HepG2 (cell line): Measurements from ENCODE around the gene WWP2. TPM values are rescaled to one million over a fixed set of nuclear protein-coding genes. Genes with fewer than 3 reads are reported as not detected.

Source experiments
- HHEX ChIP-seq: IDR thresholded peaks from 2 replicates; pipeline ENCODE4 v1.6.1; 2016; ENCODE audit warnings: control low read depth
- KLF15 ChIP-seq: sonication (generic); formaldehyde crosslinking; IDR thresholded peaks from 2 replicates; pipeline ENCODE4 v1.8.1; 2023; ENCODE audit warnings: borderline replicate concordance, mild to moderate bottlenecking, inconsistent platforms, missing genetic modification reagents, mixed read lengths
- MTF2 ChIP-seq: sonication (generic); formaldehyde crosslinking; IDR thresholded peaks from 2 replicates; pipeline ENCODE4 v1.5.0; 2020; ENCODE audit warnings: missing genetic modification reagents, borderline replicate concordance
- RELA ChIP-seq: sonication (generic); formaldehyde crosslinking; IDR thresholded peaks from 2 replicates; pipeline ENCODE4 v1.4.0; 2020; ENCODE audit warnings: missing genetic modification reagents
- TCF7L2 ChIP-seq: IDR thresholded peaks from 2 replicates; pipeline ENCODE4 v1.6.1; 2011; ENCODE audit warnings: mild to moderate bottlenecking, low read depth, low read length, moderate library complexity
- ZFY ChIP-seq: sonication (generic); formaldehyde crosslinking; IDR thresholded peaks from 2 replicates; pipeline ENCODE4 v1.4.0; 2020; ENCODE audit warnings: missing genetic modification reagents
- ZNF530 ChIP-seq: sonication (generic); formaldehyde crosslinking; IDR thresholded peaks from 2 replicates; pipeline ENCODE4 v1.5.0; 2020; ENCODE audit warnings: low read depth, mild to moderate bottlenecking, missing genetic modification reagents
- ZNF614 ChIP-seq: IDR thresholded peaks from 2 replicates; pipeline ENCODE4 v1.6.1; 2018; ENCODE audit warnings: missing biosample characterization, missing genetic modification reagents, inconsistent platforms, borderline replicate concordance
- ZSCAN30 ChIP-seq: sonication (generic); formaldehyde crosslinking; IDR thresholded peaks from 2 replicates; pipeline ENCODE4 v1.5.0; 2020; ENCODE audit warnings: mild to moderate bottlenecking, missing genetic modification reagents
- polyA plus RNA-seq, 8 experiments: library from polyadenylated mRNA; depleted of rRNA in 3 of 8; stranded (reverse) in 7 of 8; unstranded in 1 of 8; fragments of >200 nt; fragmentation: Illumina TruSeq in 4 of 8; extraction: Trizol in 4 of 8; gene quantifications; 2 replicates each; pipeline versions ENCODE4 v1.2.1 to v1.2.3, GENCODE V29; 2011 to 2016; ENCODE audit warnings: low read depth in 4 of 8, missing spikeins in 1 of 8, mixed read lengths in 1 of 8; ENCODE audit not compliant: insufficient read depth in 1 of 8
- total RNA-seq, 5 experiments: library from RNA; depleted of rRNA; stranded (reverse); fragments of >200 nt; fragmentation: Illumina TruSeq; extraction: Trizol; gene quantifications; 2 replicates each; pipeline ENCODE4 v1.2.3, GENCODE V29; 2016; ENCODE audit warnings: low read depth in 1 of 5
- TF ChIP-seq, protein P1 (sequence below): sonication (generic); formaldehyde crosslinking; IDR thresholded peaks from 2 replicates; pipeline ENCODE4 v1.4.0; 2020; ENCODE audit warnings: missing genetic modification reagents
- TF ChIP-seq, protein P2 (sequence below): sonication (generic); formaldehyde crosslinking; IDR thresholded peaks from 2 replicates; pipeline ENCODE4 v1.4.0; 2020; ENCODE audit warnings: mild to moderate bottlenecking, low read depth, missing genetic modification reagents
- TF ChIP-seq, protein P3 (sequence below): sonication (generic); formaldehyde crosslinking; IDR thresholded peaks from 2 replicates; pipeline ENCODE4 v1.5.0; 2020; ENCODE audit warnings: missing genetic modification reagents
- TF ChIP-seq, protein P4 (sequence below): sonication (generic); formaldehyde crosslinking; IDR thresholded peaks from 2 replicates; pipeline ENCODE4 v1.5.0; 2020; ENCODE audit warnings: missing genetic modification reagents
- TF ChIP-seq, protein P5 (sequence below): IDR thresholded peaks from 2 replicates; pipeline ENCODE4 v1.6.1; 2016; ENCODE audit warnings: missing compliant biosample characterization, missing genetic modification reagents, borderline replicate concordance
- TF ChIP-seq, protein P6 (sequence below), 2 experiments: fragments of 450-650 bp in 1 of 2; sonication (generic) in 1 of 2; formaldehyde crosslinking; IDR thresholded peaks; 2 replicates each; pipeline versions ENCODE4 v1.5.0 to v1.8.0; 2020 to 2022; ENCODE audit warnings: mild to moderate bottlenecking in 1 of 2, missing genetic modification reagents in 1 of 2

Gene WWP2
- total and polyA plus RNA-seq, 2 of the 13 experiments (the other 11 are each of a cell fraction or from before 2014, with no cell fraction given) = 11.4 to 28.2 TPM

DNA sequence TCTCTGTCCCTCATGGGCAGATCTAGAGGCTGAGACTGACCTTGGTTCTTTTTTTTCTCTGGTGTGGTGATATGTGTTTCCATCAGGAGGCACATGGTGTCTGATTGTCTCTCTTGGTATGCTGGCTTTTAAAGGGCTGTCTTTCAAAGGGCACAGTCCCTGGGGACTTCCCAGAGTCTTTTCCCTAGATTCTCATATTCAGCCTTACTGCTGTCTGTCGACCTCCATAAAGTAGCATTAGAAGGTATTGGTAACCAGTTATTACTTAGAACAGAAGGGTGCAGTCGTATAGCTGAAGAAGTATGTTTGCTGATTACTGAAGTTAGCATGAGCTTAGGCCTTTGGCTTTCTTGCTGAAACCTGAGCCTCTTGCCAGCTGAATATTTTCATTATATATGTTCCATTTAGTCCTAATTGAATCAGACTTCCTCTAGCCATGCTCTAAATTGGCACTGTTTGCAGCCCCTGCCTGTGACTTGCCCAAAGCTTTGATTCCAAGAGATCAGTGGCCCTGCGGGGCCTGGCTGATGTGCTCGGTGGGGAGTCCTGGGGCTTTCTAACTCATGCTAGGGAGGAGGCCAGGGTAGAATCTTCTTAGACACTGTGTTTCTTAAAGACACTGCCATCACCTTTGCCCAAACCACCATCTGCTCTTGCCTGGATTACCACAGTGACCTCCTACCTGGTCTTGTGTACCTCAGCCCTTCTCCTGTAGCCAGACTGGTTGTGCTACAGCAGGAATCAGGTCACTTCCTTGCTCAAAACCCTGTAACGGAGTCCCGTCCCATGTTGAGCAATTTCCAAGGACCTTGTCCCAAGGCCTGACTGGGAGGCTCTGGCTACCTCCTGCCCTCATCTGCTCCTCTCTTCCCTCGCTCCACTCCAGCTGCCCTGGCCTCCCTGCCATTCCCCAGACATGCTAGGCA lies 71.5 kb downstream of the WWP2 start (continued):
- TF ChIP-seq, protein P1, sequence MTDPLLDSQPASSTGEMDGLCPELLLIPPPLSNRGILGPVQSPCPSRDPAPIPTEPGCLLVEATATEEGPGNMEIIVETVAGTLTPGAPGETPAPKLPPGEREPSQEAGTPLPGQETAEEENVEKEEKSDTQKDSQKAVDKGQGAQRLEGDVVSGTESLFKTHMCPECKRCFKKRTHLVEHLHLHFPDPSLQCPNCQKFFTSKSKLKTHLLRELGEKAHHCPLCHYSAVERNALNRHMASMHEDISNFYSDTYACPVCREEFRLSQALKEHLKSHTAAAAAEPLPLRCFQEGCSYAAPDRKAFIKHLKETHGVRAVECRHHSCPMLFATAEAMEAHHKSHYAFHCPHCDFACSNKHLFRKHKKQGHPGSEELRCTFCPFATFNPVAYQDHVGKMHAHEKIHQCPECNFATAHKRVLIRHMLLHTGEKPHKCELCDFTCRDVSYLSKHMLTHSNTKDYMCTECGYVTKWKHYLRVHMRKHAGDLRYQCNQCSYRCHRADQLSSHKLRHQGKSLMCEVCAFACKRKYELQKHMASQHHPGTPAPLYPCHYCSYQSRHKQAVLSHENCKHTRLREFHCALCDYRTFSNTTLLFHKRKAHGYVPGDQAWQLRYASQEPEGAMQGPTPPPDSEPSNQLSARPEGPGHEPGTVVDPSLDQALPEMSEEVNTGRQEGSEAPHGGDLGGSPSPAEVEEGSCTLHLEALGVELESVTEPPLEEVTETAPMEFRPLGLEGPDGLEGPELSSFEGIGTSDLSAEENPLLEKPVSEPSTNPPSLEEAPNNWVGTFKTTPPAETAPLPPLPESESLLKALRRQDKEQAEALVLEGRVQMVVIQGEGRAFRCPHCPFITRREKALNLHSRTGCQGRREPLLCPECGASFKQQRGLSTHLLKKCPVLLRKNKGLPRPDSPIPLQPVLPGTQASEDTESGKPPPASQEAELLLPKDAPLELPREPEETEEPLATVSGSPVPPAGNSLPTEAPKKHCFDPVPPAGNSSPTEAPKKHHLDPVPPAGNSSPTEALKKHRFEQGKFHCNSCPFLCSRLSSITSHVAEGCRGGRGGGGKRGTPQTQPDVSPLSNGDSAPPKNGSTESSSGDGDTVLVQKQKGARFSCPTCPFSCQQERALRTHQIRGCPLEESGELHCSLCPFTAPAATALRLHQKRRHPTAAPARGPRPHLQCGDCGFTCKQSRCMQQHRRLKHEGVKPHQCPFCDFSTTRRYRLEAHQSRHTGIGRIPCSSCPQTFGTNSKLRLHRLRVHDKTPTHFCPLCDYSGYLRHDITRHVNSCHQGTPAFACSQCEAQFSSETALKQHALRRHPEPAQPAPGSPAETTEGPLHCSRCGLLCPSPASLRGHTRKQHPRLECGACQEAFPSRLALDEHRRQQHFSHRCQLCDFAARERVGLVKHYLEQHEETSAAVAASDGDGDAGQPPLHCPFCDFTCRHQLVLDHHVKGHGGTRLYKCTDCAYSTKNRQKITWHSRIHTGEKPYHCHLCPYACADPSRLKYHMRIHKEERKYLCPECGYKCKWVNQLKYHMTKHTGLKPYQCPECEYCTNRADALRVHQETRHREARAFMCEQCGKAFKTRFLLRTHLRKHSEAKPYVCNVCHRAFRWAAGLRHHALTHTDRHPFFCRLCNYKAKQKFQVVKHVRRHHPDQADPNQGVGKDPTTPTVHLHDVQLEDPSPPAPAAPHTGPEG = no peak
- no peak for TF ChIP-seq MTF2
- TF ChIP-seq KLF15 (CRISPR knock-in tag) = no peak
- TF ChIP-seq, protein P2, sequence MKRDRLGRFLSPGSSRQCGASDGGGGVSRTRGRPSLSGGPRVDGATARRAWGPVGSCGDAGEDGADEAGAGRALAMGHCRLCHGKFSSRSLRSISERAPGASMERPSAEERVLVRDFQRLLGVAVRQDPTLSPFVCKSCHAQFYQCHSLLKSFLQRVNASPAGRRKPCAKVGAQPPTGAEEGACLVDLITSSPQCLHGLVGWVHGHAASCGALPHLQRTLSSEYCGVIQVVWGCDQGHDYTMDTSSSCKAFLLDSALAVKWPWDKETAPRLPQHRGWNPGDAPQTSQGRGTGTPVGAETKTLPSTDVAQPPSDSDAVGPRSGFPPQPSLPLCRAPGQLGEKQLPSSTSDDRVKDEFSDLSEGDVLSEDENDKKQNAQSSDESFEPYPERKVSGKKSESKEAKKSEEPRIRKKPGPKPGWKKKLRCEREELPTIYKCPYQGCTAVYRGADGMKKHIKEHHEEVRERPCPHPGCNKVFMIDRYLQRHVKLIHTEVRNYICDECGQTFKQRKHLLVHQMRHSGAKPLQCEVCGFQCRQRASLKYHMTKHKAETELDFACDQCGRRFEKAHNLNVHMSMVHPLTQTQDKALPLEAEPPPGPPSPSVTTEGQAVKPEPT (CRISPR knock-in tag) = no peak
- TF ChIP-seq RELA = no peak
- no peak for TF ChIP-seq ZNF530 (CRISPR knock-in tag)
- TF ChIP-seq, protein P3, sequence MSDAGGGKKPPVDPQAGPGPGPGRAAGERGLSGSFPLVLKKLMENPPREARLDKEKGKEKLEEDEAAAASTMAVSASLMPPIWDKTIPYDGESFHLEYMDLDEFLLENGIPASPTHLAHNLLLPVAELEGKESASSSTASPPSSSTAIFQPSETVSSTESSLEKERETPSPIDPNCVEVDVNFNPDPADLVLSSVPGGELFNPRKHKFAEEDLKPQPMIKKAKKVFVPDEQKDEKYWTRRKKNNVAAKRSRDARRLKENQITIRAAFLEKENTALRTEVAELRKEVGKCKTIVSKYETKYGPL (CRISPR knock-in tag) = no peak
- TF ChIP-seq, protein P4, sequence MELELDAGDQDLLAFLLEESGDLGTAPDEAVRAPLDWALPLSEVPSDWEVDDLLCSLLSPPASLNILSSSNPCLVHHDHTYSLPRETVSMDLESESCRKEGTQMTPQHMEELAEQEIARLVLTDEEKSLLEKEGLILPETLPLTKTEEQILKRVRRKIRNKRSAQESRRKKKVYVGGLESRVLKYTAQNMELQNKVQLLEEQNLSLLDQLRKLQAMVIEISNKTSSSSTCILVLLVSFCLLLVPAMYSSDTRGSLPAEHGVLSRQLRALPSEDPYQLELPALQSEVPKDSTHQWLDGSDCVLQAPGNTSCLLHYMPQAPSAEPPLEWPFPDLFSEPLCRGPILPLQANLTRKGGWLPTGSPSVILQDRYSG = no peak
- TF ChIP-seq ZNF614 (CRISPR knock-in tag) = no peak
- TF ChIP-seq TCF7L2 = no peak
- TF ChIP-seq, protein P5, sequence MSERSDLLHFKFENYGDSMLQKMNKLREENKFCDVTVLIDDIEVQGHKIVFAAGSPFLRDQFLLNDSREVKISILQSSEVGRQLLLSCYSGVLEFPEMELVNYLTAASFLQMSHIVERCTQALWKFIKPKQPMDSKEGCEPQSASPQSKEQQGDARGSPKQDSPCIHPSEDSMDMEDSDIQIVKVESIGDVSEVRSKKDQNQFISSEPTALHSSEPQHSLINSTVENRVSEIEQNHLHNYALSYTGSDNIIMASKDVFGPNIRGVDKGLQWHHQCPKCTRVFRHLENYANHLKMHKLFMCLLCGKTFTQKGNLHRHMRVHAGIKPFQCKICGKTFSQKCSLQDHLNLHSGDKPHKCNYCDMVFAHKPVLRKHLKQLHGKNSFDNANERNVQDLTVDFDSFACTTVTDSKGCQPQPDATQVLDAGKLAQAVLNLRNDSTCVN (CRISPR knock-in tag) = no peak; the same call in 1 of the 2 replicates
- TF ChIP-seq, protein P6, sequence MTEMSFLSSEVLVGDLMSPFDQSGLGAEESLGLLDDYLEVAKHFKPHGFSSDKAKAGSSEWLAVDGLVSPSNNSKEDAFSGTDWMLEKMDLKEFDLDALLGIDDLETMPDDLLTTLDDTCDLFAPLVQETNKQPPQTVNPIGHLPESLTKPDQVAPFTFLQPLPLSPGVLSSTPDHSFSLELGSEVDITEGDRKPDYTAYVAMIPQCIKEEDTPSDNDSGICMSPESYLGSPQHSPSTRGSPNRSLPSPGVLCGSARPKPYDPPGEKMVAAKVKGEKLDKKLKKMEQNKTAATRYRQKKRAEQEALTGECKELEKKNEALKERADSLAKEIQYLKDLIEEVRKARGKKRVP (CRISPR knock-in tag; IDR thresholded peaks at IDR 0.05) = no peak
- TF ChIP-seq HHEX = no peak
- peak; percentile 36; the same call in 1 of the 2 replicates for TF ChIP-seq ZFY (CRISPR knock-in tag)
- TF ChIP-seq ZSCAN30 = no peak
